ENCODE measurements around the gene ITPK1.

Gene ITPK1

DNA sequence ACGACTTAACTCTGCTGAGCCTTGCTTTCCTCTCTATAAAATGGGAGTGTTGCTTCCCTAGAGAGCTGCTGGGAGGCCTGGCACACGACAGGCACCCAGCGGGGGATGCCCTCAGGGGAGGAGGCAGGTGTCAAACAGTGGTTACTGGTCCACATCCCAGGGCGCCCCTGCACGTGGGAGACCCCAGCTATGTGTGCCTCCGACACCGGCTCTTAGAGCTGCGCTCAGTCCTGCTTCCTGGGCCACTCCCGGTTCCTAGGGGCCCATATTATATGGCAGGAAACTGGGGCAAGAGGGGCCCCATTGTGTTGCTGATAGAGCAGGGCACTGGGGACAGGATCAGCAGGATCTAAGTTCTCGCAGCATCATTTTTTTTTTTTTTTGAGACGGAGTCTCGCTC is 145.5 kb downstream of the ITPK1 start:
- no peak for TF ChIP-seq KLF9 (tag by site-specific recombination; IDR thresholded peaks at IDR 0.05; ENCODE audit: low read depth)
- TF ChIP-seq, protein P1, sequence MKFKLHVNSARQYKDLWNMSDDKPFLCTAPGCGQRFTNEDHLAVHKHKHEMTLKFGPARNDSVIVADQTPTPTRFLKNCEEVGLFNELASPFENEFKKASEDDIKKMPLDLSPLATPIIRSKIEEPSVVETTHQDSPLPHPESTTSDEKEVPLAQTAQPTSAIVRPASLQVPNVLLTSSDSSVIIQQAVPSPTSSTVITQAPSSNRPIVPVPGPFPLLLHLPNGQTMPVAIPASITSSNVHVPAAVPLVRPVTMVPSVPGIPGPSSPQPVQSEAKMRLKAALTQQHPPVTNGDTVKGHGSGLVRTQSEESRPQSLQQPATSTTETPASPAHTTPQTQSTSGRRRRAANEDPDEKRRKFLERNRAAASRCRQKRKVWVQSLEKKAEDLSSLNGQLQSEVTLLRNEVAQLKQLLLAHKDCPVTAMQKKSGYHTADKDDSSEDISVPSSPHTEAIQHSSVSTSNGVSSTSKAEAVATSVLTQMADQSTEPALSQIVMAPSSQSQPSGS (tag by site-specific recombination; IDR thresholded peaks at IDR 0.05; ENCODE audit: low read depth), result no peak
- TF ChIP-seq ZNF398 (tag by site-specific recombination; IDR thresholded peaks at IDR 0.05), result no peak
- TF ChIP-seq ZNF704 (tag by site-specific recombination; IDR thresholded peaks at IDR 0.05), result no peak
- TF ChIP-seq SALL2 (tag by site-specific recombination; IDR thresholded peaks at IDR 0.05; ENCODE audit: borderline replicate concordance), result no peak
- TF ChIP-seq, protein P2, sequence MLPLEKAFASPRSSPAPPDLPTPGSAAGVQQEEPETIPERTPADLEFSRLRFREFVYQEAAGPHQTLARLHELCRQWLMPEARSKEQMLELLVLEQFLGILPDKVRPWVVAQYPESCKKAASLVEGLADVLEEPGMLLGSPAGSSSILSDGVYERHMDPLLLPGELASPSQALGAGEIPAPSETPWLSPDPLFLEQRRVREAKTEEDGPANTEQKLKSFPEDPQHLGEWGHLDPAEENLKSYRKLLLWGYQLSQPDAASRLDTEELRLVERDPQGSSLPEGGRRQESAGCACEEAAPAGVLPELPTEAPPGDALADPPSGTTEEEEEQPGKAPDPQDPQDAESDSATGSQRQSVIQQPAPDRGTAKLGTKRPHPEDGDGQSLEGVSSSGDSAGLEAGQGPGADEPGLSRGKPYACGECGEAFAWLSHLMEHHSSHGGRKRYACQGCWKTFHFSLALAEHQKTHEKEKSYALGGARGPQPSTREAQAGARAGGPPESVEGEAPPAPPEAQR (tag by site-specific recombination; IDR thresholded peaks at IDR 0.05), result no peak
- TF ChIP-seq MZF1 (tag by site-specific recombination; IDR thresholded peaks at IDR 0.05; ENCODE audit: borderline replicate concordance), result no peak
- no peak for TF ChIP-seq ZNF302 (tag by site-specific recombination; IDR thresholded peaks at IDR 0.05; ENCODE audit: low read depth)
- no peak for TF ChIP-seq ZNF585B (tag by site-specific recombination; IDR thresholded peaks at IDR 0.05)
- TF ChIP-seq ZNF24 (tag by site-specific recombination; IDR thresholded peaks at IDR 0.05), result no peak
- TF ChIP-seq EGR2 (tag by site-specific recombination; IDR thresholded peaks at IDR 0.05; ENCODE audit: low read depth), result no peak
- no peak for TF ChIP-seq ZFHX2 (tag by site-specific recombination; conservative IDR thresholded peaks at IDR 0.05)
- no peak for TF ChIP-seq ZNF121 (tag by site-specific recombination; IDR thresholded peaks at IDR 0.05)
- ChIA-PET POLR2A (no interaction called here), CTCF (interaction anchor here (1.0 to 1.6 kb wide), 2 partner anchors 18 to 168 kb away, joined by 3 read pairs; no protein-coding TSS in a partner anchor)
- Histone ChIP-seq H3K4me1 (ENCODE audit: control insufficient read depth, insufficient read depth, low read length) (no peaks in the 10 kb centered on the region), H3K9me3 (ENCODE audit: control insufficient read depth, insufficient read depth, low read depth, low read length) (no peaks in the 10 kb centered on the region), H3K36me3 (ENCODE audit: control insufficient read depth in 2 of 2, insufficient read depth in 1 of 2, low read length in 2 of 2) (no peaks in the 10 kb centered on the region), H3K27ac (ENCODE audit: extremely low read depth, low read depth, low read length) (no peak overlapping the region), H3K4me3 (ENCODE audit: low read depth, low read length) (no peak overlapping the region)

GRCh38 chr14:92969871-92970270 is 145.9 kb downstream of the ITPK1 start:
- H3K4me1 ChIP-seq (ENCODE audit: control insufficient read depth, insufficient read depth, low read length), result no peaks in the 10 kb centered on the region
- H3K9me3 ChIP-seq (ENCODE audit: control insufficient read depth, insufficient read depth, low read depth, low read length), result no peaks in the 10 kb centered on the region
- no peak overlapping the region for H3K4me3 ChIP-seq (ENCODE audit: low read depth, low read length)
- H3K27ac ChIP-seq (ENCODE audit: extremely low read depth, low read depth, low read length), result no peak overlapping the region
- TF ChIP-seq MZF1 (tag by site-specific recombination; IDR thresholded peaks at IDR 0.05; ENCODE audit: borderline replicate concordance), result no peak
- TF ChIP-seq ZNF404 (tag by site-specific recombination; IDR thresholded peaks at IDR 0.05), result no peak
- no peak for TF ChIP-seq MEIS1 (CRISPR knock-in tag; IDR thresholded peaks at IDR 0.05; ENCODE audit: borderline replicate concordance)
- TF ChIP-seq BCL11B (tag by site-specific recombination; IDR thresholded peaks at IDR 0.05; ENCODE audit: low read depth), result no peak
- no peak for TF ChIP-seq FEZF1 (tag by site-specific recombination; IDR thresholded peaks at IDR 0.05)
- no peak for TF ChIP-seq ZNF221 (tag by site-specific recombination; IDR thresholded peaks at IDR 0.05; ENCODE audit: borderline replicate concordance)
- no peak for TF ChIP-seq ZNF521 (tag by site-specific recombination; IDR thresholded peaks at IDR 0.05)
- TF ChIP-seq ZNF248 (tag by site-specific recombination; IDR thresholded peaks at IDR 0.05), result no peak
- no peaks in the 10 kb centered on the region for H3K36me3 ChIP-seq (ENCODE audit: control insufficient read depth in 2 of 2, insufficient read depth in 1 of 2, low read length in 2 of 2)
- ChIA-PET POLR2A (no interaction called here), CTCF (interaction anchor here (1.6 to 2.9 kb wide), 2 partner anchors 143 to 168 kb away, joined by 3 to 7 read pairs; no protein-coding TSS in a partner anchor)
